Cardiac fibroblast (primary cell): ENCODE measurements around the gene IFT80.
"Not testable (repeated sequence)": the region's sequence is repeated elsewhere in the genome, so short reads cannot be mapped to it uniquely, and the experiment has no call there.

ENCODE experiments used
- DNase-seq, 2 donors: peaks; one replicate each; pipeline versions ENCODE4 v3.0.0 to v3.0.0-alpha.2; 2010; ENCODE audit warnings: low read depth in 2 of 2
- H3K4me3 ChIP-seq, 2 donors: replicated peaks in 1 of 2; 1 replicate in 1 of 2; 2 replicates in 1 of 2; pipeline ENCODE4 v1.5.1; 2011; ENCODE audit warnings: low read depth in 2 of 2, low read length in 2 of 2, mild to moderate bottlenecking in 2 of 2, moderate library complexity in 1 of 2
- TF ChIP-seq, protein P1 (sequence below): IDR thresholded peaks from one replicate; pipeline ENCODE4 v1.5.1; 2011; ENCODE audit warnings: low read depth, mild to moderate bottlenecking, low read length, inconsistent platforms

The IFT80 gene

DNA sequence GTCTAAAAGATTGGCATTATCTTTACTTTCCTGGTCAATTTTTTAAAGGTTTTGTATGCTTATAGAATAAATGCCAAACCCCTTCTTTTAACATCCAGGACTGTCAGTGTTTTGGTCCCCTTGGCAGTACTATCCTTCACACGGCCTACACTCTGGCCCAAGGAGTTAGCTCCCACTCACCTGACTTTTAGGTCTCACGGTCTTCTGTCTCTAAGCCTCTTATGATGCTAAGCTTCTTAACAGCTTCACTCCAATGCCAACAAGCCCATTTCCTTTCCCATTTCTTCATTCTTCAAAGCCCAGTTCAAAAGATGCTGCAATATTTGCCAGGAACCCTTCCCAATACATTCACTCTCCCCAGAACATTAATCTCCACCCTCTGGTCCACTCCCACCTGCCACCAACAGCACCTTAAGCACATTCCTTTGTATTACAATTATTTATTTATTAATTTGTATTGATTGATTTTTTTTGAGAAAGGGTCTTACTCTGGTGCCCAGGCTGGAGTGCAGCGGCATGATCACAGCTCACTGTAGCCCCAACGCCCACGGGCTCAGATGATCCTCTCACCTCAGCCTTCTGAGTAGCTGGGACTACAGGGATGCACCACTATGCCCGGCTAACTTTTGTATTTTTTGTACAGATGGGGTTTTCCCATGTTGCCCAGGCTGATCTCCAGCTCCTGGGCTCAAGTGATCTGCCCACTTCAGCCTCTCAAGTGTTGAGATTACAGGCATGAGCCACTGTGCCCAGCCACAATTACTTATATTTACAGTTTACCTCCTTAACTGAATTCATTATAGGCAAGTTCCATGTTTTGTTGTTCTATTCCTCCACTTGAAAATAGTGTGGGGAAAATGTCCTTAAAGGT, 27.8 kb downstream of the IFT80 start:
- H3K4me3 ChIP-seq, result no peak overlapping the region
- TF ChIP-seq, protein P1, sequence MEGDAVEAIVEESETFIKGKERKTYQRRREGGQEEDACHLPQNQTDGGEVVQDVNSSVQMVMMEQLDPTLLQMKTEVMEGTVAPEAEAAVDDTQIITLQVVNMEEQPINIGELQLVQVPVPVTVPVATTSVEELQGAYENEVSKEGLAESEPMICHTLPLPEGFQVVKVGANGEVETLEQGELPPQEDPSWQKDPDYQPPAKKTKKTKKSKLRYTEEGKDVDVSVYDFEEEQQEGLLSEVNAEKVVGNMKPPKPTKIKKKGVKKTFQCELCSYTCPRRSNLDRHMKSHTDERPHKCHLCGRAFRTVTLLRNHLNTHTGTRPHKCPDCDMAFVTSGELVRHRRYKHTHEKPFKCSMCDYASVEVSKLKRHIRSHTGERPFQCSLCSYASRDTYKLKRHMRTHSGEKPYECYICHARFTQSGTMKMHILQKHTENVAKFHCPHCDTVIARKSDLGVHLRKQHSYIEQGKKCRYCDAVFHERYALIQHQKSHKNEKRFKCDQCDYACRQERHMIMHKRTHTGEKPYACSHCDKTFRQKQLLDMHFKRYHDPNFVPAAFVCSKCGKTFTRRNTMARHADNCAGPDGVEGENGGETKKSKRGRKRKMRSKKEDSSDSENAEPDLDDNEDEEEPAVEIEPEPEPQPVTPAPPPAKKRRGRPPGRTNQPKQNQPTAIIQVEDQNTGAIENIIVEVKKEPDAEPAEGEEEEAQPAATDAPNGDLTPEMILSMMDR, result no peak
- DNase-seq, result no peak

- H3K4me3 ChIP-seq, result no peak overlapping the region
- DNase-seq, result no peak
- TF ChIP-seq, protein P1, result no peak
Measured at GRCh38 chr3:160369784-160370183, 29.2 kb downstream of the IFT80 start.

GRCh38 chr3:160368804-160369203, 30.2 kb downstream of the IFT80 start:
- H3K4me3 ChIP-seq, result no peak overlapping the region
- no peak for DNase-seq
- TF ChIP-seq, protein P1, result no peak

DNA sequence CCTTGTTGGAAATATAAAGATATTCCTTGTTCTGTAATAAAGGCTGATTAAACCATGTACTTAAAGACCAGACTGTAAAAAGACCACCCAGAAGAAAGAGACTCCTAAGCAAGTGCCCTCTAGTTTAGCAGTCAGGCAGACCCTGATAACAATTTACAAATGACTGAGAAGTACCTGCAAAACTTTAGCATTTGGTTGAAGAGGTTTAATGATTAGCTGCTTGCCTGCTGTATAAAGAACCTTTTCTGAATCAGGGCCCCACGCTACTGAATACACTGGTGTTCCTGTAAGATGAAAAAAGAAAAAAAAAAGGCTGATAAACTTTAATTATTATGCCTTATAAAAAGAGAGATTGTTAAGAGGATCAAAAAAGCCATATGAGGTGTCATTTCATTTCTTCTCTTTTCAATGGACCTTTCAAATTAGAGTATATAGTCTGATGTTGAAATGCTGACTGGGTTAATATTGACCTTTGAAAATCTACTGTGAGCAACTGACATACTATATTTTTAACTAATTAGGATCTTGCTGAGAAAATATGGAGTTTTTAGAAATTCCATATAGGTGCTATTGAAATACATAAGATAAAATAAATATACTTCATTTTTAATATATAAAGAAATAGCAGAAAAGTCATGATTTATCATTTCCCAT, 33.0 kb downstream of the IFT80 start:
- TF ChIP-seq, protein P1, result no peak
- no peak overlapping the region for H3K4me3 ChIP-seq

GRCh38 chr3:160362896-160363295, 36.1 kb downstream of the IFT80 start:
- not testable (repeated sequence) for H3K4me3 ChIP-seq, DNase-seq

More for the DNA sequence above, 33.0 kb downstream of the IFT80 start:
- no peak for DNase-seq

DNA sequence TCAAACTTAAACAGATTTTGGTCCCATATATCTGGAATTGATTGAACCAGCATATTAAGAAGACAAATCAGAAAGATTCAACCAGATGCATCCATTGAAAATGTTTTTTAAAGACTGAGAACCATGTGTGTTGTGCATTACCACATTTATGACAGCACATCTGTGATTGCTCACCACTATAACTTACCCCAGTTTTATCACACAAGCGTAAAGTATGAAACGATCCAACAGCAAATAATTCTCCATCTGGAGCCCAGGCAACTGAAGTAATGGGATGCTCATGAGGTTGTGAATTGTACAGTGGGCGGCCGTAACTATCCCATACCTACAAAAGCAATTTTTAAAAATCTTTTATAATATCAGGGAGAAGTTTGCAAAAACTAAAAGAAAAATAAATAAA, 43.2 kb downstream of the IFT80 start:
- DNase-seq, result no peak
- H3K4me3 ChIP-seq, result no peak overlapping the region
- TF ChIP-seq, protein P1, result no peak

DNA sequence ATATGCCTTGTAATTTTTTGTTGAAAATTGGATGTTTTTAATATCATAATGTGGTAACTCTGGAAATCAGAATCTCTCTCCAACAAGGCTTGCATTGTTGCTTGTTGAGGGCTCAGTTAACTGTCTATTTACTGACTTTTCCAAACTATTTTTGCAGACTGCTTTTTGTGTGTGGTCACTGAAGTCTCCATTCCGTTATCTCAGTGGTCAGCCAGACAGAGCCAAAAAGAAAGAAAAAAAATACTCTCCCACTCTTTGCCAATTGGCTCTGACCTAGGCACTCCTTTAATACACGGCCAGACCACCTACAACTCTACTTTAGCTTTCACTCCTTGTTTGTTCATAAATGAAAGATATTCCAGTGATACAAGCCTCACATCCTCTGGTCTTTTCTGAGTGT, 52.5 kb downstream of the IFT80 start:
- DNase-seq, result peak in 1 of 2 donors; percentile 28
- no peak overlapping the region for H3K4me3 ChIP-seq
- TF ChIP-seq, protein P1, result no peak
